HepG2 (cell line): Measurements from ENCODE around the gene MASP1. TPM values are rescaled to one million over a fixed set of nuclear protein-coding genes. Genes with fewer than 3 reads are reported as not detected.

Experiments used
- AGO1 ChIP-seq: fragments of 200-400 bp; formaldehyde crosslinking; IDR thresholded peaks from 2 replicates; pipeline ENCODE4 v1.6.1; 2017; ENCODE audit warnings: mild to moderate bottlenecking, low read depth, low read length, moderate library complexity; ENCODE audit not compliant: poor library complexity, severe bottlenecking
- ARID4A ChIP-seq: sonication (generic); formaldehyde crosslinking; IDR thresholded peaks from 2 replicates; pipeline ENCODE4 v1.5.0; 2020; ENCODE audit warnings: mild to moderate bottlenecking, missing genetic modification reagents, borderline replicate concordance
- CCAR2 ChIP-seq: fragments of 200-400 bp; formaldehyde crosslinking; optimal IDR thresholded peaks from 2 replicates; pipeline ENCODE3; 2018; ENCODE audit warnings: low read depth, mild to moderate bottlenecking, low read length, moderate library complexity
- FOXK2 ChIP-seq: fragments of 450-650 bp; IDR thresholded peaks from 2 replicates; pipeline ENCODE4 v1.6.1; 2016
- GATAD2A ChIP-seq: IDR thresholded peaks from 2 replicates; pipeline ENCODE4 v1.6.1; 2016
- HDAC1 ChIP-seq: sonication (generic); formaldehyde crosslinking; IDR thresholded peaks from 2 replicates; pipeline ENCODE4 v1.5.1; 2020; ENCODE audit warnings: mild to moderate bottlenecking, missing genetic modification reagents
- KAT7 ChIP-seq: IDR thresholded peaks from 2 replicates; pipeline ENCODE4 v1.6.1; 2018; ENCODE audit warnings: borderline replicate concordance, missing compliant biosample characterization
- KDM3A ChIP-seq: IDR thresholded peaks from 2 replicates; pipeline ENCODE4 v1.6.1; 2018; ENCODE audit warnings: low read depth, missing compliant biosample characterization
- KLF6 ChIP-seq: IDR thresholded peaks from 2 replicates; pipeline ENCODE4 v1.8.0; 2016; ENCODE audit warnings: missing biosample characterization, missing genetic modification reagents
- MEIS1 ChIP-seq: sonication (generic); formaldehyde crosslinking; IDR thresholded peaks from 2 replicates; pipeline ENCODE4 v1.9.0; 2021; ENCODE audit warnings: mild to moderate bottlenecking, missing genetic modification reagents, moderate library complexity, borderline replicate concordance
- MTA1 ChIP-seq: sonication (generic); formaldehyde crosslinking; IDR thresholded peaks from 2 replicates; pipeline ENCODE4 v1.4.0; 2020; ENCODE audit warnings: missing genetic modification reagents, mild to moderate bottlenecking, borderline replicate concordance
- NFE2L2 ChIP-seq: fragments of 150-350 bp; IDR thresholded peaks from 2 replicates; pipeline ENCODE4 v1.6.1; 2014; ENCODE audit warnings: low read length
- TARDBP ChIP-seq: sonication (generic); formaldehyde crosslinking; IDR thresholded peaks from 2 replicates; pipeline ENCODE4 v1.8.0; 2022; ENCODE audit warnings: mild to moderate bottlenecking, missing genetic modification reagents
- YEATS2 ChIP-seq: sonication (generic); formaldehyde crosslinking; IDR thresholded peaks from 2 replicates; pipeline ENCODE4 v1.4.0; 2020; ENCODE audit warnings: missing genetic modification reagents, borderline replicate concordance
- ZBTB4 ChIP-seq: sonication (generic); formaldehyde crosslinking; IDR thresholded peaks from 2 replicates; pipeline ENCODE4 v1.4.0; 2020; ENCODE audit warnings: missing genetic modification reagents, mild to moderate bottlenecking, borderline replicate concordance
- ZNF10 ChIP-seq: sonication (generic); formaldehyde crosslinking; IDR thresholded peaks from 2 replicates; pipeline ENCODE4 v1.4.0; 2020; ENCODE audit warnings: mild to moderate bottlenecking, low read depth, missing genetic modification reagents, borderline replicate concordance
- ZNF121 ChIP-seq: sonication (generic); formaldehyde crosslinking; IDR thresholded peaks from 2 replicates; pipeline ENCODE4 v1.5.0; 2020; ENCODE audit warnings: mild to moderate bottlenecking, missing genetic modification reagents
- ZNF850 ChIP-seq: sonication (generic); formaldehyde crosslinking; conservative IDR thresholded peaks from 2 replicates; pipeline ENCODE4 v1.9.0; 2021; ENCODE audit warnings: mild to moderate bottlenecking, missing genetic modification reagents
- ZNF879 ChIP-seq: sonication (generic); formaldehyde crosslinking; IDR thresholded peaks from 2 replicates; pipeline ENCODE4 v1.8.1; 2023; ENCODE audit warnings: missing genetic modification reagents
- ZSCAN31 ChIP-seq: sonication (generic); formaldehyde crosslinking; IDR thresholded peaks from 2 replicates; pipeline ENCODE4 v1.5.0; 2020; ENCODE audit warnings: low read depth, mild to moderate bottlenecking, missing genetic modification reagents
- polyA plus RNA-seq, 8 experiments: library from polyadenylated mRNA; depleted of rRNA in 3 of 8; stranded (reverse) in 7 of 8; unstranded in 1 of 8; fragments of >200 nt; fragmentation: Illumina TruSeq in 4 of 8; extraction: Trizol in 4 of 8; gene quantifications; 2 replicates each; pipeline versions ENCODE4 v1.2.1 to v1.2.3, GENCODE V29; 2011 to 2016; ENCODE audit warnings: low read depth in 4 of 8, missing spikeins in 1 of 8, mixed read lengths in 1 of 8; ENCODE audit not compliant: insufficient read depth in 1 of 8
- total RNA-seq, 5 experiments: library from RNA; depleted of rRNA; stranded (reverse); fragments of >200 nt; fragmentation: Illumina TruSeq; extraction: Trizol; gene quantifications; 2 replicates each; pipeline ENCODE4 v1.2.3, GENCODE V29; 2016; ENCODE audit warnings: low read depth in 1 of 5
- TF ChIP-seq, protein P1 (sequence below): sonication (generic); formaldehyde crosslinking; IDR thresholded peaks from 2 replicates; pipeline ENCODE4 v1.4.0; 2020; ENCODE audit warnings: mild to moderate bottlenecking, missing genetic modification reagents

The MASP1 gene
- total and polyA plus RNA-seq, 2 of the 13 experiments (the other 11 are each of a cell fraction or from before 2014, with no cell fraction given) = 10.8 to 56.0 TPM

DNA sequence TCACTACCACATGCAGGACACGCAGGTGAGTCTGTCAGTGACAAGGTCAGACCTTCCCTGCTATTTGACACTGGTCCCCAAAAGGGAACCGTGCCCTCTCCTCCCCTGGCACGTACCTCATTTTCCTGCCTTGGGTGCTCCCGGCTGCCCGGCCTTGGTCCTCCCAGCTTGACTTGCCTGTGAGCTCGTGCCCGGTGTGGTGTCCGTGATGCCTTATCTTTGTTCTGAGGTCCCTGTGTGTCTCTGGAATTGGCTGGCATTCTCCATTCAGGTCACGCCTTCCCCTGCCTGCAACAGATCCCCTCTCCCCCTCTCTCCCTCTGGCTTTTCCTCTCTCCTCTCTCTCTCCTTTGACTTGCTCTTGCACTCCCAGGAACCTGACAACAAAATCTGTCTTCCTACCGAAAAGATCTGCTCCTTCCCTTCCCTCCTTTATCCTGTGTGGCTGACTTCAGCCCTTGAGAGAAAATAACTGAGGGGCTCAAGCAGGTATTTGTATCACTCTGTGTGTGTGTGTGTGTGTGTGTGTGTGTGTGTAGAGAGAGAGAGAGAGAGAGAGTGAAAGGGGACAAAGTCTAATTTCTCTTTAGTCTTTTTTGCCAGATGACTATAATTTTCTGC lies at the start of gene MASP1 (continued):
- TF ChIP-seq, protein P1, sequence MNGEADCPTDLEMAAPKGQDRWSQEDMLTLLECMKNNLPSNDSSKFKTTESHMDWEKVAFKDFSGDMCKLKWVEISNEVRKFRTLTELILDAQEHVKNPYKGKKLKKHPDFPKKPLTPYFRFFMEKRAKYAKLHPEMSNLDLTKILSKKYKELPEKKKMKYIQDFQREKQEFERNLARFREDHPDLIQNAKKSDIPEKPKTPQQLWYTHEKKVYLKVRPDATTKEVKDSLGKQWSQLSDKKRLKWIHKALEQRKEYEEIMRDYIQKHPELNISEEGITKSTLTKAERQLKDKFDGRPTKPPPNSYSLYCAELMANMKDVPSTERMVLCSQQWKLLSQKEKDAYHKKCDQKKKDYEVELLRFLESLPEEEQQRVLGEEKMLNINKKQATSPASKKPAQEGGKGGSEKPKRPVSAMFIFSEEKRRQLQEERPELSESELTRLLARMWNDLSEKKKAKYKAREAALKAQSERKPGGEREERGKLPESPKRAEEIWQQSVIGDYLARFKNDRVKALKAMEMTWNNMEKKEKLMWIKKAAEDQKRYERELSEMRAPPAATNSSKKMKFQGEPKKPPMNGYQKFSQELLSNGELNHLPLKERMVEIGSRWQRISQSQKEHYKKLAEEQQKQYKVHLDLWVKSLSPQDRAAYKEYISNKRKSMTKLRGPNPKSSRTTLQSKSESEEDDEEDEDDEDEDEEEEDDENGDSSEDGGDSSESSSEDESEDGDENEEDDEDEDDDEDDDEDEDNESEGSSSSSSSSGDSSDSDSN (CRISPR knock-in tag) = peak; percentile 42; the same call in 1 of the 2 replicates
- 0 out of 2 replicates have a peak, but pooled peaks have one; percentile 39 for TF ChIP-seq MEIS1
- peak; percentile 30; the same call in 1 of the 2 replicates for TF ChIP-seq HDAC1 (CRISPR knock-in tag)
- TF ChIP-seq KAT7 (CRISPR knock-in tag) = no peak; the same call in 1 of the 2 replicates
- 0 out of 2 replicates have a peak, but pooled peaks have one; percentile 3 for TF ChIP-seq YEATS2 (CRISPR knock-in tag)
- TF ChIP-seq ZNF121 (CRISPR knock-in tag) = no peak
- no peak for TF ChIP-seq NFE2L2
- TF ChIP-seq GATAD2A = 0 out of 2 replicates have a peak, but pooled peaks have one; percentile 7
- 0 out of 2 replicates have a peak, but pooled peaks have one; percentile 24 for TF ChIP-seq ZSCAN31
- no peak for TF ChIP-seq CCAR2
- TF ChIP-seq ZNF10 (CRISPR knock-in tag) = no peak
- no peak for TF ChIP-seq ZNF850 (CRISPR knock-in tag)
- 0 out of 2 replicates have a peak, but pooled peaks have one; percentile 15 for TF ChIP-seq KLF6 (CRISPR knock-in tag)
- no peak; the same call in 1 of the 2 replicates for TF ChIP-seq KDM3A
- TF ChIP-seq ARID4A (CRISPR knock-in tag) = peak; percentile 67; the same call in 1 of the 2 replicates
- TF ChIP-seq AGO1 = no peak
- TF ChIP-seq ZBTB4 (CRISPR knock-in tag) = no peak
- TF ChIP-seq FOXK2 = no peak
- TF ChIP-seq TARDBP (CRISPR knock-in tag) = no peak
- TF ChIP-seq ZNF879 (CRISPR knock-in tag) = no peak
- peak; percentile 68; the same call in 1 of the 2 replicates for TF ChIP-seq MTA1
